Activated CD4-positive, alpha-beta T cell treated with anti-CD3 and anti-CD28 coated beads for 48 hours (primary cell): ENCODE measurements around the gene CDH23.
A peak's percentile ranks its signal among the peaks of the same experiment; 100 is the strongest.

Experiments used
- DNase-seq: peaks from one replicate; pipeline ENCODE4 v3.0.0-alpha.2; 2020

Gene CDH23

DNA sequence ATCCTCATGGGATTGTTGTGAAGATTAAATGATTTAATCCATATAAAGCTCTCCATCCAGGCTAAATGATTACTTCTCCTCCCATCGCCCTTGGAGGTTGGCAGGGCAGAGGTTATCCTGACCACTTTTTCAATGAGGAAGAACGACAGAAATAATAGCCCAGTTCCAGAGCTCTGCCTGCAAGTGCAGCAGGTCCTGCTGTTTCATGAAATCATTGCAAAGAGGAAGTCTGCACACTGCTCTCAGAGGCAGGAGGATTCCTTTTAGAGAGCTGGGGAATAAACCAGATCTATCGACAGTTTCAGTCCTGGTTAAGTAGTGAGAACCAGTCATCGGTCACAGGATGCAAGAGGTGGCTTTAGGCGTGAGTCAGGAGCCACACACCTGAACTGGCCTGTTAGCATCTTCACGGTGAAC, 25.0 kb upstream of the CDH23 start:
- no peak for DNase-seq

DNA sequence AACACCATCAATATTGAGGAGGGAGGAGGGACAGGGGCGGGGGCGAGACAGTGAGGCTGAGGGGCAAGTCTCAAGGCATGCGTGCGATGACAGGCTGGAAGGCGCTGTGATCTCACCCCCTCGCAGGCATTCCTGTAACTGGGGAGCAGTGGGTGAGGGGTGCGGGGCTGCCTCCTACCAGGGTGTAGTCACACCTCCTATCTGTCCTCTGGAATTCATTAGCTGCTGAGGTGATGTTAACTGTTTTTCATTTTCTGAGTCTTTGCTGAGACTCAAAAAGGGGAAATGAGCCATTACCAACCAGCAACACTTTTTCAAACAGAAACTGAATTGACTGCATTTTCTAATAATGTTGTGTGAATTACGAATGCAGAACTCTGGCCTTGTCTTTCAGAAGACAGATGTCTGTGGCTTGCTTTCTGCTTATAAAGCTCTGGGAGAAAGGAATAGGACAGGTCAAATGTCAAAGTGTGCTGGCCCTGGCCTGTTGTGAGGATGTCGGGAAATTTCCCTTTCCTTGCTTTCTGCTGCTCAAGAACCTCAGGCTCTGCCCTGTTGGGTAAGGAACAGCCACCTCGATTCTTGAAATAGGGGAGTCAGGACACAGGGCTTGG, 23.7 kb upstream of the CDH23 start:
- DNase-seq = no peak

- no peak for DNase-seq
Measured at GRCh38 chr10:71374481-71375233, 22.1 kb upstream of the CDH23 start.

GRCh38 chr10:71375952-71376351, 20.8 kb upstream of the CDH23 start:
- DNase-seq = no peak

- no peak for DNase-seq
Measured at GRCh38 chr10:71378336-71379117, 18.2 kb upstream of the CDH23 start.

GRCh38 chr10:71379118-71379766, 17.5 kb upstream of the CDH23 start:
- no peak for DNase-seq

GRCh38 chr10:71380841-71381240, 15.9 kb upstream of the CDH23 start:
- DNase-seq = no peak

DNA sequence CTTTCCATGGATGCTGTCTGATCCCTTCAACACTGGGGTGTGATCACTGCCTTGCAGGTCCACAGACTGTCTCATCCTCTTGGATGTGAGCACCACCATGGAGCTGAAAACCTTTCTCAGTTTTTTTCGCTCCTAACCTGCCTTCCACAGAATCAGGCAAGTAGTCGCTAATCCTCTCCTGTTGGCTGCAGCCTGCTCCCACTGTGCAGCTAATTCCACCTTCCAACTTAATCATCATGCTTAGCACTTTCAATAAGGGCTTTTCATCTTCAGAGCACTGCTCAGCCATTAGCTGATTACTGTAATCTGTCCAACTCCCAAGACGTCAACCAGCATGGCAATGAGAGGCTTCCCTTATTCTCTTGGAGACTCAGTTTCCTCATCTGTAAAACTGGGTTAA, 15.1 kb upstream of the CDH23 start:
- DNase-seq = no peak

- DNase-seq = no peak
Measured at GRCh38 chr10:71382028-71382427, 14.7 kb upstream of the CDH23 start.

DNA sequence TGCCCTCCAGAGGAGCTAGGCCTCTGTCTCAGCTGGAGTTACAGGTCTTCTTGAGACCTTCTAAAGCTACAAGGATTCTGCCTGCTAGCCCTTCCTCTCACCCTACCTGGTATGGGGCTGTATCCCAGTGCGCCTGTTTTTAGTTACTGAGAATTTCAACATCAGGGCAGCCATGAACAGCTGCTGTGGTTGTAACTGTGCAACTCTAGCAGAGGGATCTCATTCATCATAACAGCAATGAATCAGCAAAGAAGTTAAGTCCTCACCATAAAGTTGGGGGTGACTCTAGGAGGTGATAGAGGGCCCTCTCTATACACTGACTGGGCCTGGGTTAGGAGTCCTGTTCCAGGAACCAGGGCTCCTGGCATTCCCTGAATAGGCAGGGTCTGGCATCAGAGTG, 14.0 kb upstream of the CDH23 start:
- no peak for DNase-seq

GRCh38 chr10:71383972-71384687, 12.6 kb upstream of the CDH23 start:
- DNase-seq = peak; percentile 85

- no peak for DNase-seq
Measured at GRCh38 chr10:71388171-71388570, 8.5 kb upstream of the CDH23 start.

GRCh38 chr10:71388583-71389310, 8.0 kb upstream of the CDH23 start:
- no peak for DNase-seq

DNA sequence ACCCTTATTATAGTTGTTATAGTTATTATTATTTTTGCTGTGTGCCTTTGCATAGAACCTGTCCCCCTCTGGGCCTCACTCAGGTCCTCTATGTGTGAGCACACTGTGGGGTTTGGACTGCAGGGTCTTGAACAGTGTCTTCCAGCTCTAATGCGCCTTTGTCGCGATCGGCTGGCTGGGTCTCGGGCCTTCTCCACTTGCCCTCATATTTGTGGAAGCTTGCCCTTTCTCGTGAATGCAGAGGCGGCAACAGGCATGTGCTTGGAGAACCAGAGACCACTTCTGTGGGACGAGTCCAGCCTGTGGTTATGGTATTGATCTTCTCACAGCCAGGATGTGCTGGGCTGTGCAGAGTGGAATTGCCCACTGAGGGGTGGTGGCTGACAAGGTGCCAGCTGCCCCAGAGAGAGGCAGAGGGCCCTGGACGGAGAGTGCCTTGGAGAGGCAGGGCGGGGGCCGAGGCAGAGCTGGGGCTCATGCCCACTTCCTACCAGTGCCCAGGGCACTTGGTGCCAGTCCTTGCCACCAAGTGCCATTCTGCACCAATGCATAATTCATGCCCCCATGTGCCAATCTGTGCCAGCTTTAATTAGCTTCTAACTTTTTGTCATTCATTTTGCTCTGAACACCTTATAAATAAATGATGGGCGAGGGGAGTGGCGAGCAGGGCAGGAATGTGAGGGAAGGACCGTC, 6.8 kb upstream of the CDH23 start:
- no peak for DNase-seq

DNA sequence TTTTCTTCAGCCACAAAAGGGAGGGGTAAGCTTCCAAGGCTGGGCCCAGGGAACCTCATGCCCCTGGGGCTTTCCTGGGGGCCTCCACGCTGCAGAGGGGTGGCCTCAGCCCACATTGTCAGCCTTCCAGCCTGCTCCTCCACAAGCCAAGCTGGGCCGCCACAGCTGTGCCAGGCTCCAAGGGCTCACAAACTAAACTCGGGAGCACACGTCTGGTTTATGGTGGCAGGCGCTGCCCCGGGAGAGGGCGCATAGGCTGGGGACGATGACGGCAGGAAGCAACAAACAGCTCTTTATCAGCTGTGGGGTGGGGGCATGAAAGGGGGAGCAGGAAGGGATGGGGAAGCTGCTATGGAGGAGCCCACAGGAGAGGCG, 6.3 kb upstream of the CDH23 start:
- no peak for DNase-seq

- DNase-seq = no peak
Measured at GRCh38 chr10:71390921-71391690, 5.6 kb upstream of the CDH23 start.

- no peak for DNase-seq
Measured at GRCh38 chr10:71391701-71392100, 5.0 kb upstream of the CDH23 start.

DNA sequence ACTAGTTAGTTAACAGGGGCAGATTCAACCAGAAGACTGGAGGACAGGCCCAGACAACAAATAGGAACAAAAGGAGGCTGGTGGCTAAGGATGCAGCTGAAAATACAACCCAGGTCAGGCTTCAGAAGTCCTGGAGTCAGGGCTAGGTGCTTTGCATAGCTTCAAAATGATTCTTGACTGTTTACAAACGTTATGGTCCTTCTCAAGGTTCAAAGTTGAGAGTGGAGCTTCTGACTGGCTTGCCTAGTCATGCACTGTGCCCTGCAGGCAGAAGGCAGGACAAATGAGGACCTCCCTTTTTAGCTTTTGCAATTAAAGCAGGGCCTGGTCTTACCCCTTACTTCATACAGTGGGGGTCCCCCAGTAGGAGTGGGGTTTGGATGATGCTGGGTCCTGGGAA, 4.4 kb upstream of the CDH23 start:
- no peak for DNase-seq

DNA sequence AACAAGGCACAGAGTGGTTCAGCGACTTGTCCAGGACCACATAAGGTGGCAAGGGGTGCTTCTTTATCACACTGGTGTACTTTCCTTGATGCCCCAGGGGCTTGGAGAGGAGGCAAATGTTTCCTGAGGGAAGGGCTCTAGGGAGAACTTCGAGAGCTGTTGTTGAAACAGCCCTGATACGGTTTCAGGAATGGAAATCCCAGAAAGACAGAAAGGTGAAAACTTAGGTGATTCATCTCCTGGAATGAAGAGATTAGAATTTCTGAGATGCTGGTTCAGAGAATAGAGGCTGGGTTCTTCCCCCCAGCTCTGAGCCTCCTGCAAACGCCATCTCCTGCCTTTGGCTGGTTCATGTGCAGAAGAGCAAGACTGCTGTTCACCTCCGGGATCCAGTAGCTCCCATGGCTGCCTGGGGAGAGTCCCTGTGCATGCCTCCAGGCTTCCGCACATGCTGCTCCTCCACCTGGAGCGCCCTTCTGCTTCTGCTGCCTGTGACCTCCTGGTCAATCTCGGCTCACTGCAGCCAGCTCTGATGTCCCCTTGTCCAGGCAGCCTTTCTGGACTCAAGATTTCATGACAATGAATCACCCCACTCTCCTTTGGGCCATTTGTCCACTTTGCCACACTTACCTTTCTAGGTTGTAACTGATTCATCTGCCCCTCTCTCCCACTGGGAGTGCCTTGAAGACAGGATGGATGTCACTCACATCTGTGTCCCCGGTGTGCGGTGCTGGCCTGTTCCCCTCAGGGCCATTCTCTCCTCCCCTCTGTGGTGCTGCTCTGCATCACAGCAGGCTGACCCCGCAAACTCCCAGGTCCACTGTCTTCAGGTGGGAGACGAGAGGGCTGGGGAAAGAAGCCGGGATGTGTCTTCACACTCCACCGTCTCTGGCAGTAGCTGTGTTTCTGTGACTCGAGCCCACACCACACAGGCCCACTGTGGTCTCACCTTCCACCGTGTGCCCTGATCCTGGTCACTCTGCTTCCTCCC, 3.6 kb upstream of the CDH23 start:
- no peak for DNase-seq
